ENCODE results near the gene ARID1A. TPM values are rescaled to one million over a fixed set of nuclear protein-coding genes. Genes with fewer than 3 reads are reported as not detected.

The ARID1A gene
- total RNA-seq, 1 donor from 2014 or later, result 17.1 TPM

GRCh38 chr1:26752519-26752918 lies 56.7 kb downstream of the ARID1A start:
- DNase-seq (ENCODE audit: low spot score in 2 of 2) (no peak), FAIRE-seq (no peak)

GRCh38 chr1:26754086-26754874 lies 58.5 kb downstream of the ARID1A start:
- FAIRE-seq (no peak), DNase-seq (ENCODE audit: low spot score in 2 of 2) (no peak)

GRCh38 chr1:26758358-26758757 lies 62.5 kb downstream of the ARID1A start:
- DNase-seq (ENCODE audit: low spot score in 2 of 2) (no peak), FAIRE-seq (no peak)

GRCh38 chr1:26759531-26759930 lies 63.7 kb downstream of the ARID1A start:
- FAIRE-seq (no peak), DNase-seq (ENCODE audit: low spot score in 2 of 2) (no peak)

GRCh38 chr1:26761217-26761616 lies 65.4 kb downstream of the ARID1A start:
- DNase-seq (ENCODE audit: low spot score in 2 of 2) (no peak), FAIRE-seq (no peak)

- DNase-seq (ENCODE audit: low spot score in 2 of 2) (no peak), FAIRE-seq (no peak)
These were observed 71.9 kb downstream of the ARID1A start for GRCh38 chr1:26767714-26768113.

GRCh38 chr1:26768755-26769154 lies 72.9 kb downstream of the ARID1A start:
- DNase-seq (ENCODE audit: low spot score in 2 of 2) (no peak), FAIRE-seq (no peak)

GRCh38 chr1:26771285-26771642 lies 75.4 kb downstream of the ARID1A start:
- no peak for FAIRE-seq
- DNase-seq (ENCODE audit: low spot score in 2 of 2), result no peak

GRCh38 chr1:26771643-26772321 lies 76.0 kb downstream of the ARID1A start:
- FAIRE-seq (no peak), DNase-seq (ENCODE audit: low spot score in 2 of 2) (no peak)

- FAIRE-seq, result no peak
- no peak for DNase-seq (ENCODE audit: low spot score in 2 of 2)
These were observed 76.9 kb downstream of the ARID1A start for GRCh38 chr1:26772687-26773086.

- FAIRE-seq, result no peak
These were observed 78.6 kb downstream of the ARID1A start for GRCh38 chr1:26774462-26774861.

GRCh38 chr1:26775666-26776065 lies 79.9 kb downstream of the ARID1A start:
- no peak for DNase-seq (ENCODE audit: low spot score in 2 of 2)
- FAIRE-seq, result no peak

More at GRCh38 chr1:26774462-26774861, 78.6 kb downstream of the ARID1A start:
- DNase-seq (ENCODE audit: low spot score in 2 of 2), result no peak

GRCh38 chr1:26779098-26779668 lies 83.4 kb downstream of the ARID1A start:
- DNase-seq (ENCODE audit: low spot score in 2 of 2), result no peak
- no peak for FAIRE-seq

- no peak for FAIRE-seq
- DNase-seq (ENCODE audit: low spot score in 2 of 2), result no peak
These were observed 84.6 kb downstream of the ARID1A start for GRCh38 chr1:26780344-26780957.

- DNase-seq (ENCODE audit: low spot score in 2 of 2) (no peak), FAIRE-seq (no peak)
These were observed 85.5 kb downstream of the ARID1A start for GRCh38 chr1:26781206-26781825.

- DNase-seq (ENCODE audit: low spot score in 2 of 2), result no peak
- FAIRE-seq, result no peak
These were observed 86.9 kb downstream of the ARID1A start for GRCh38 chr1:26782521-26783212.

- DNase-seq (ENCODE audit: low spot score in 2 of 2) (no peak), FAIRE-seq (no peak)
These were observed 87.8 kb downstream of the ARID1A start for GRCh38 chr1:26783646-26784022.

GRCh38 chr1:26784023-26784871 lies 88.4 kb downstream of the ARID1A start:
- no peak for FAIRE-seq
- peak; percentile 48 to 55 for DNase-seq (ENCODE audit: low spot score in 2 of 2)

- no peak for DNase-seq (ENCODE audit: low spot score in 2 of 2)
- no peak for FAIRE-seq
These were observed 89.1 kb downstream of the ARID1A start for GRCh38 chr1:26784886-26785285.
